NCI-H526 treated with DMSO at 0.1 percent for 48 hours (cell line): ENCODE results near the gene CDKN3.

ENCODE experiments used
- DNase-seq: peaks from one replicate; lab custom pipeline; 2025; lab: John Stamatoyannopoulos, UW

Gene CDKN3

DNA sequence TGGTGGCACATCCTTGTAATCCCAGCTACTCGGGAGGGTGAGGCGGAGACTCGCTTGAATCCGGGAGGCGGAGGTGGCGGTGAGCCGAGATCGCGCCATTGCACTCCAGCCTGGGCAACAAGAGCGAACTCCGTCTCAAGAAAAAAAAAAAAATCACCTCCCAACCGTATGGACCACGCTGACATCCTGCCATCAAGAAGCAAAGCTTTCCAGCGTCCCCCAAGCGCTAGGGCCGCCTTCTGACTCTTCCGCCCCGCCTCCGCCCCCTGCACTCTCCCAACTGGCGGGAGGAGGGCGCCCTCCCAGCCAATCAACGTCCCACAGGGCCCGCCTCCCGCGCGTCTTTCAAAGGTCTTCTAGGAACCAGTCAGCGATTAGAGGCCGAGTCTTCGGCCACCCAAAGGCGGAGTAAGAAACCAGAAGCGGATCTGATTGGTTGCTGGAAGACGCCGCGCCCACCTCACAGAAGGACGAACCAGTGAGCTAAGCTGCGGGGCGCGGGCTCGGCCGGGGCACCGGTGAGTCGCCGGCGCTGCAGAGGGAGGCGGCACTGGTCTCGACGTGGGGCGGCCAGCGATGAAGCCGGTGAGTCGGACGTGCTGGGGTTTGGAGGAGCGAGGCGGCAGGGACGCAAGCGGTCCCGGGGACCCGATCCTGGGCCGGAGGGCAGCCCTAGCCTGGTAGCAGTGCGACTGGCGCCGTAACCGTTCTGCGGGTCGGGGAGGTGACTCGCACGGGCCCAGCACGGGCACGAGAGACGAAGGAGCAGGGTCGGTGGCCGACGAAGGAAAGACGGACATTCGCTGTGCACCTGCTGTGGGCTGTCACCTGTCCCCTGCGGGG, at the start of gene CDKN3:
Gene CDKN3 (plus strand): TSS at position 515 of the 843 bp plus-strand sequence. CDS start 62 bp downstream, at position 577.
- peak; percentile 97 for DNase-seq

DNA sequence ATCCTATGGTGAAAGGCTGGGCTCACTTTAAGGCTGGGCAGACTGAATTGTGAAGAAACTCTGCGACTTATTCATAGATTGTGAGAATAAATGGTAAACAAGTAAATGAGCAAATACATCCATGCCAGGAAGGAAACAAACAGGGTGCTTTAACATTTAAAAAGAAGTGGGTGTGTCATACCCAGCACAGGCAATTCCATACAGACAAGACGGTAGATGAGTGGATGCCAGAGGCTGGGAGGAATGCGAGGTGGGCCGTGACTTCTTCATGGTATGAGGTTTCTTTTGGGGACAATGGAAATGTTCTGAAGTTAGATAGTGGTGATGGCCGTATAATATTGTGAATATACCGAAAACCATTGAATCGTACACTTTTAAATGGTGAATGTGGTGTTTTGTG, 49.8 kb upstream of the CDKN3 start:
- no peak for DNase-seq

DNA sequence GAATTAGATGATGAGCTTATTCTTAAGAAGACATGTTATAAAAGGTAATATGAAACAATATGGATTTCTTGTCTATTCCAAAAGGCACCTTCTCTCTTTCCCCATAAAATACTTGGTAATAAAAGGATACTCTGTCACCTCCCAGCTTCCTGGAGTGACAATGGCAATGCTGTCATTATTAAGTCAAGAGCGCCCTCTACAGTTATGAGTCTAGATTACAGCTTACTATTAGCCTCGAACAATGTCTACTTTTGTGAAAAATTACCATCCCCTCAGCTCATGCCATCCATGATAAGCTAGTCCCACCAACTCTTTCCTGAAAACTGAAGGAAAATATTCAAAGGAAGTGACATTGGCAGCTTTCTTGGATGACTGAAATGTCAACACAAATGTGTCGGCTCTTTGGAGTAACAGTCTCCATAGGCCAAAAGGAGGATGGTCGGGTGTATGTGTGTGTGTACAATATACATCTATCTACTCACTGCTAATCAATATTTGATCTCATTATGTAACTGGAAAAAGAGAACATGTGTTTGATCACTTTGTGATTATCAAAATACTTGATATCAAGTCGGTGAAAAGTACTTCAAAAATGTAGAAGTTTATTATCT, 48.7 kb upstream of the CDKN3 start:
- DNase-seq, result peak; percentile 38

- DNase-seq, result no peak
These were observed 47.7 kb upstream of the CDKN3 start for GRCh38 chr14:54348923-54349620.

GRCh38 chr14:54349713-54350112, 47.1 kb upstream of the CDKN3 start:
- DNase-seq, result no peak

DNA sequence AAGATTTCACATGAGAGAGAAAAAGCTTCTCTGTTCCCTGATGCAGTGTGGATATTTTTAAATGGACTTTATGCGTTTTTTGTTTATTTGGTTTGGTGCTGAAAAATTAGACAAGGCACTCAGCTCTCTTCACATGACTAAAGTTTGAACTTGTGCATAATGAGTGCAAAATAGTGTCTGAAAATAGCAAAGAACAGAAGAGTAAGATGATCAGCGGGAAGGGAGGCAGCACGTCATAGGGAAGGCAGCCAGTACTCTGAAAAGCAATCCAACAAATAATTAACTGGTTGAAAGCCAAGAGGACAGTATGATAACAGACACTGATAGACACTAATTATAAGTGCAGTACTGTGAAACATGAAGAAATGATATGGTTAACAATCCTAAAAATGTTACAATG, 46.6 kb upstream of the CDKN3 start:
- DNase-seq, result no peak

DNA sequence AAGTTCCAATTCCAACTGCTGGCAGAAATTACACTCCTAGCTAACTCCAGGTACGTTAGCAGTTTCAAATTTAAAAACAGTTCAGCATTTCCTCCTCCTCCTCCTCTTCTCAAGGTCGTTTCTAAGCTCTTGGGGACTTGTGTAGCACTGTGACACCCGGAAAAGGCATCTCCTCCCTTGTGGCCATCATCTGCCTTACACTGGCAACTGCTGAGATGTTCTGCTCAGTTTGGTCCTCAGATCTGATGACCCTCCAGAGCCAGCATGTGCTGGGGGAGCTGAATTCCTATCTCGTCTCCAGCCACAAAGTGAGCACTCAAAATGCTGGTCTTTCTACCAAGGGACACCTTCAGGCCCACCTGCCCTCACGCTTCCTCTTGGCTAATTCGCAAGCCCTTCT, 43.5 kb upstream of the CDKN3 start:
- DNase-seq, result no peak

GRCh38 chr14:54353694-54354093, 43.1 kb upstream of the CDKN3 start:
- DNase-seq, result no peak

GRCh38 chr14:54354096-54354495, 42.7 kb upstream of the CDKN3 start:
- DNase-seq, result no peak

- DNase-seq, result no peak
These were observed 41.7 kb upstream of the CDKN3 start for GRCh38 chr14:54354968-54355641.

- no peak for DNase-seq
These were observed 41.1 kb upstream of the CDKN3 start for GRCh38 chr14:54355698-54356097.

- DNase-seq, result no peak
These were observed 40.6 kb upstream of the CDKN3 start for GRCh38 chr14:54356172-54356571.

DNA sequence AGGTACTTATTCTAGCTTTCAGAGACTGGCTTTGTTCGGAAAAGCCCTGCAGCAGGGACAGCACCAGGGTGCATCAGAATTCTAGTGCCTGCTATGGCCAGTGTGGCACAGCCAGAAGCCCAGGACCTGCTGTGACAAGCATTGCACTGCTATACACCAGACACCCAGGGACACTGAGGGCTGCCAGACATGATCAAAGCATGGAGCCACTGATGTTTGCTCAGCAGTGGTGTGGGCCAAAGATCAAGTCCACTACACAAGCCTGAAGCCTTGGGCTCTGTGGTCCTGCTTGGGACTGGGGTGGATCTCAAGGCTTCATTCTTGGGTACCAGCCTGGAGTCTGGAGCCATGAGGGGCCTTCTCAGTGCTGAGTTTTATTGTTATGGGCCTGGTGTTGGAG, 36.1 kb upstream of the CDKN3 start:
- no peak for DNase-seq

DNA sequence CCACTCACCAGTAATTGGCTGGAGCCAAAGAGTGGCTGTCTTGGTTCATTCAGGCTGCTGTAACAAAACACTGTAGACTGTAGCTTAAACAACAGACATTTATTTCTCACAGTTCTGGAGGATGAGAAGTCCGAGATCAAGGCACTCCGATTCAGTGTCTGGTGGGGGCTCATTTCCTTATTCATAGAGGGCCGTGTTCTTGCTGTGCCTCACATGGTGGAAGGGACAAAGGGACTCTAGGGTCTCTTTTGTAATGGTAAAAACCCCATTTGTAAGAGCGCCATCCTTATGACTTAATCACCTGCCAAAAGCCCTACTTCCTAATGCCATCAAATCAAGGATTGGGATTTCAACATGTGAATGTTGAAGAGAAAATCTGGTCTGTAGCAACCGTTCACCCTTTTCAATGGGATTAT, 34.7 kb upstream of the CDKN3 start:
- DNase-seq, result no peak

DNA sequence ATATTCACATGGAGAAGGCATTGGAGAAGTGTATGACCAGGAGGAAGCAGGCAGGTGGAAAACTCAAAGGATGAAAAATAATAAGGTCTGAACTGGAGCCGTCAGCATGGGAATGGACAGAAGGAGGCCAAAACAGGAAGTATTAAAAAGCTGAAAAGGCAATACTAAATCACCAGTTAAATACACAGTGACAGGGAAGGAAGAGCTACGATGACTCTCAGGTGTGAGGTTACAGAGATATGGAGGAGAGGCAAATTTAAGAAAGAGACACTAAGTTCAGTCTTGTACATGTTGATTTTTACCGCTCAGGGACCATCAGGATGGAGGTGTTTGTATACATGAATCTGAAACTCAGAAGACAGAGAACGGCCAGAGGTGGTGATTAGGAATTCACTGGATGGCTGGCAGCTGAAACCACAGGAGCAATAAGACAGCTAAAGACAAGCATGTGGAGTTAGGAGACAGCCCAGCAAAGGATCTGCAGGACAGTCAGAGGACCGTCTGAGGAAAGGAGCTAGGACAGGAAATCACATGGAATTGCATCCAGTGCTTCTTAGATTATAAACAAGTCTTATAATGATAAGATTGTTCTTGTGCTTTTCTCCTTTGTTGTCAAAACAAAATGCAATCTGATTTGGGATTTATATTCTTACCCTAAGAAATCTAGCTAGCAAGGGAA, 33.9 kb upstream of the CDKN3 start:
- no peak for DNase-seq

DNA sequence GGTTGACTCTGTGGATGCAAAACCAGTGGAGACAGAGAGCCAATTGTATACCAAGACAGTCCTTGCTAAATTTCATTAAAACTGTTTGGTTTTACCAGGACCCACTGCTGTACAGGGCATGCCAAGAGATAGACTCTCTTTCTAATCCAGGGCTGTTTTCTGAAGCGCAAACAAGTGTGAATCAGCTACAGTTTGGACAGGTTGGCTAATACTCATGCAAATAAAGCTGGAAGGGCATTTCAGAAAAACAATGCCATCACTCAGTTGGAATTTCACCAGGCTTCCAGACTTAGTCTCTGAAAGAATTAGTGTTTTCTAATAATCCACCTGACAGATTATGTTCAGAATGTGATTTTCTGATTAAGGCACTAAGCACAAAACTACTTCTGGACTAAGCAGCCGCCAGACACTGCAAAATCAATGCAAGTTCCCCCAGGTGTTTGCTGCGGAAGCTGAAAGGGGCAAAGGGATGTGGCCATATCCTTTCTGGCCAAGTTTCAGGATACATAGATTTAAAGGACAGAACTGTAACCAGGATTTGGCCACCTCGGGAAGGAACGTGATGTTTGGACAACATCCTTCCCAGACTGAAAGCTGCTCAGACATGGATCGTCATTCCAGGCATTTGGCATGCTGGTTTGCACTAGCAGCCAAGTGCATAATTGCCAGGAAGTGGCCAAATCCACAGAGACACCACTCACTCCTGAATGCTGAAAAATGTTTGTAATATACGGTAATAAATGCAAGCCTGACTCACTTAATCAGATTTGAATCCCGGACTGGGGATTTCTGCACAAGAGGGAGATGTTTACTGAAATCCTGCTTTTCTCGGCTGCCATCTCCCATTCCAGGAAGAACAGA, 32.0 kb upstream of the CDKN3 start:
- peak; percentile 37 for DNase-seq

- peak; percentile 42 for DNase-seq
These were observed 29.8 kb upstream of the CDKN3 start for GRCh38 chr14:54366736-54367735.

DNA sequence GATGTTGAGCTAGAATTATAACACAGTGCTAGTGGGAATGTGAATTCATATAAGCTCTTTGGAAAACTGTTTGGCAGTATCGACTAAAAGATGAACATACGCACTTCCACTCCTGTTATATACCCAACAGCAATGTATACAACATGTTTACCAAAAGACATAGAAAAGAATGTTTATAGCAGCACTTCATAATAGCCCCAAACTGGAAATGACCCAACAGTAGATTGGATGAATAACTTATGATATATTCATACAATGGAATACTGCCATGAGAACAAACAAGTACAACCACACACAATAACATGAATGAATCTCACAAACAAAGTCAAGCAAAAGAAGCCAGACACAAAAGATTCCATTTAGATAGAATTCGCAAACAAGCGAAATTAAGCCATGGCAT, 28.5 kb upstream of the CDKN3 start:
- DNase-seq, result no peak

DNA sequence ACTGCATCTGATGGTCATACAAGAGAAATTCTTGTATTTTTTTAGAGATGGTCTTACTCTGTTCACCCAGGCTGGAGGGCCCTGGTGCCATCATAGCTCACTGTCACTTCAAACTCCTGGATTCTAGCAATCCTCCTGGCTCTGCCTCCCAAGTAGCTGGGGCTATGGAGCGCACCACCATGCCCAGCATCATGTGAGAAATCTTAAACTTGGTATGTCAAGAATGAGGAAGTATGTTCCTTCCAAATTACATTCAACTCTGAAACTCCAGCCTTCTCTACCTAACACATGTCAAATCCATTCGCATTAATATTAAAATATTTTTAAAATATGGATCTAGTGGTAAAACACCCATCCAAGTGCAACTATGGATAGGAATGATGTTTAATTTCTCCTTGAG, 27.5 kb upstream of the CDKN3 start:
- DNase-seq, result no peak
